ENCODE results near the gene RPL18A.
"Not testable (repeated sequence)": the region's sequence is repeated elsewhere in the genome, so short reads cannot be mapped to it uniquely, and the experiment has no call there.

Gene RPL18A

DNA sequence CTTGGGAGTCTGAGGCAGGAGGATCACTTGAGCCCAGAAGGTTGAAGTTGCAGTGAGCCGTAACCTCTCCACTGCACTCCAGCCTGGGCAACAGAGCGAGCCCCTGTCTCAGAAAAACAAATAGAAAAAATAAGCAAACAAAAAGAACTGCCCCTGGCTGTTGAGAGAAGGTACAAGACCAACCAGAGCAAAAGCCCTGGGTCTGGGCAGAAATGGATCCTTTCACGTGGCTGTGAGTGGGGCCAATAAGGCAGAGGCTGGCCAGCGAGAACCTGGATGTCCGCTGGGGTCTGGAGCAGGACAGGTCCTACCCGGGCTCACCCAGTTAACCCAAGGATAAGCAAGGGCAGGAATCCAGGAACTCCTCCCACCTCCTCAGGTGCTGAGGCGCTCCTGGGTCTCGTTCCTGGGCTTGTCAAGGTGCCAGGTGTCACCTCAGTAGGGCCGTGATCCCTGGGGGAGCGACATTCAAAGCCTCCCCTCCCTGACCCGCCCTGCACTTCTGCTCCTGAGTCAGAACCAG, 7.3 kb downstream of the RPL18A start:
- no peak for DNase-seq

DNA sequence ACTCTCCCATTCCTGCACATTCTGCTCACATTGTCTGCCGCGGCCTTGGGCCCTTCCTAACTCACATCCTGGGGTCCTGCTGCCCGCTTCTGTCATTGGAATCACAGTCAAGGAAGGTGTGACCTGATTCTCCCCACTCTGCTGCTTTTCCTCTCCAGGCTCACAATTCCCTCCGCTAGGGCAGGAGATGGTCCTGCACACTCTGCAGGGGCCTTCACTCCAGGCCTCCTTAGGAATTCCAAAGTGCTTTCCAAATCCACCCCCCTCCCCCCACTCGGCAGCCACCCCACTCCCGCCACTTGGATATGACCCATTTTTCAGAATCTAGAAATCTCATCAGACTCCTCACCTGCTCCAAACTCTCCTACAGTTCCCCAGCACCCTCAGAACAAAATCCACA, 9.0 kb downstream of the RPL18A start:
- DNase-seq = no peak

DNA sequence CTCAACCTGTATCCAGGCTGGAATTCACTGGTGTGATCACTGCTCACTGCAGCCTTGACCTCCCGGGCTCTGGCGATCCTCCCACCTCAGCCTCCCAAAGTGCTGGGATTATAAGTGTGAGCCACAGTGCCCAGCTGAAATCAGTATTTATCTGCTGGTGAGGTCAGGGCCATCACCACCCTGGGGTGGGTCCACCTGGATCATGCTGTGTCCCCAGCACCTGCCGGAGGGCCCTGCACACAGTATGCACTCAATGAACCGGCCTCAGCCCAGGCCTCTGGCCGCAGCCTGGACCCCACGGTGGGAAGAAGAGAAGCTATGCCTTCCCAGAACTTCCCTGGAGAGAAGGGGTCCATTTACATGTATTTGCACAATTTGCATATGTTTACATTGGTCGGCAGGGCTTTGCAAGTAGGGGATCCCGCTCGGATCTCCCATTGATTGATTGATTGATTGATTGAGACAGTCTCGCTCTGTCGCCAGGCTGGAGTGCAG, 9.5 kb downstream of the RPL18A start:
- no peak for DNase-seq

DNA sequence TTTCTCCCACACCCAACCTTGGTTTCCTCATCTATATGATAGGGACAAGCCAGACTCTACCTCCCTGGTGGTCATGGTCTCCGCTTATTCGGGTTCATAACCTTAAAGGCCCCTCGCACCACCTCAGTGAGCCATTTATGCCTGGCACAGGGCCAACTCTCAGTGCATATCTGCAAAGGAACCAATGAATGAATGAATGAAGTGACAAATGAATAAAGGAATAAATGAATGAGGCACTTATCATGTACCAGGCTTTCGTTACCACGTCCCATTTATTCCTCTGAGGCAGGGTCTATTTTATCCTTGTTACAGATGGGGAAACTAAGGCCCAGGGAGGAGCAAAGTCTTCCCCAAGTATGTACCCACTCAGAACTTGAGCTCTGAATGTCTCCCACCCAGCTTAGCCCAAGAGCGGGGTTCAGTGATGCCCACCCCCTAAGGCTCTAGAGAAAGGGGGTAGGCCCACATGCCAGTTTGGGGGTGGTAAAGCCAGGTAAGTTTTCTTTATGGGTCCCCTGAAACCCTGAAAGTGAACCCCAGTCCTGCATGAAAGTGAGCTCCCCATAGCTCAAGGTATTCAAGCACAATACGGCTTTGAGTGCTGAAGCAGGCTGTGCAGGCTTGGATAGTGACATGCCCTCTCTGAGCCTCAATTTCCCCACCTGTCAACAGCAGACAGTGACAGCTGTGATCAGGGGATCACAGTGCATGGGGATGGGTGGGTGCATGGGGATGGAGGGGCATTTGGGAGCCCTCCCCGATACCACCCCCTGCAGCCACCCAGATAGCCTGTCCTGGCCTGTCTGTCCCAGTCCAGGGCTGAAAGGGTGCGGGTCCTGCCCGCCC, 11.5 kb downstream of the RPL18A start:
- no peak for DNase-seq

- DNase-seq = no peak
Observed at GRCh38 chr19:17871878-17872250, 12.2 kb downstream of the RPL18A start, which contains the start of gene SLC5A5. SLC5A5 (plus strand) TSS chr19:17871945; CDS start chr19:17872320, 375 bp downstream.

GRCh38 chr19:17872251-17873001, 12.7 kb downstream of the RPL18A start:
- DNase-seq = no peak

DNA sequence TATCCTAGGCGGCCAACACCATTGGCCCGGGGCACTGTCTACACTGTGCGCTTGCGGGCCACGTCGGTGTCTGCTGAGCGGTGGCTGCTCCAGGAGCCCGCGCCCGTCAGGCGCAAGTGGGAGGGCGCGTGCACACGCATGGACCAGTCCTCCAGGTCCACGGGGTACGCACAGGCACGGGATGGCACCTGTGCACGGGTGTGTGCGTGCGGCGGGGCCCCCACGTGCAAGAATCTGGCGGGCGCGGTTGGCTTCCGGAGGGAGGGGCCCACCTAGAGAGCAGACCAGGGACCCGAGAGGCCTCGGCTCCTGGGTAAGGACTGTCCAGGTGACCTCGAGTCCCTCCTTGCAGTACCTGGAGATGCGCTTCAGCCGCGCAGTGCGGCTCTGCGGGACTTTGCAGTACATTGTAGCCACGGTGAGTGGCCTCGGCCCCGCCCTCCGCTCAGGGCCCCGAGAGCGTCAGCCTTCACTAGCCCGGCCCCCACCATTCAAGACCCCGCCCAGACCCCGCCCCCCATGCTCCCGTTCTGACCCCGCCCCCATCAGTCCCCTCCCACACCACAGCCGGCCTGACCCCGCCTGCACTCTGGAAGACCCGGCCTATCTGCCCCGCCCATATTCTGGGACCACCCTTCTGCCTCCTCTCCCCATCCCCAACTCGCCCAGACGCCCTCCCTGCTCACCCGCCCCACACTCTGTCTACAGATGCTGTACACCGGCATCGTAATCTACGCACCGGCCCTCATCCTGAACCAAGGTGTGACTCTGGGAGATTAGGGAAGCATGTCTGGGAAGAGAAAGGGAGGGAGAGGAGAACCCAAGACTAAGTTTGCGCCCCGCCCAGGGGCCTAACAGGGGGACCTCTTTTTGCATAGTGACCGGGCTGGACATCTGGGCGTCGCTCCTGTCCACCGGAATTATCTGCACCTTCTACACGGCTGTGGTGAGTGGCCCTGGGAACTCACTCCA, 14.4 kb downstream of the RPL18A start:
- no peak for DNase-seq

DNA sequence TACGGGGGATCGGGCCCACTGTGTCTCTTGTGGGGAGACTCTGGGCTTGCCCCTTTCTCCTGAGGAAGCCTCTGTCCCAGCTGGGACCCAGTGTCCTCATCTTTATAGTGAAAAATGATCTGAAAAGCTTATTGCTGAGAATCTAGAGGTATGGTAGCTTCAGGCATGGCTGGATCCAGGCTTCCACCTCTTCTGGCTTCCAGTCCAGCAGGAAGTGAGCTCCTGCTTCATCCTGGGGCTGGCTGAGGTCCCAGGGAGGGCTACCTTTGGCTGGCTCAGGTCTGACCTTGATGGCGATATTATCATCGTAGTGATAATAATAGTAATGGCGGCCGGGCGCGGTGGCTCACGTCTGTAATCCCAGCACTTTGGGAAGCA, 15.0 kb downstream of the RPL18A start:
- no peak for DNase-seq

DNA sequence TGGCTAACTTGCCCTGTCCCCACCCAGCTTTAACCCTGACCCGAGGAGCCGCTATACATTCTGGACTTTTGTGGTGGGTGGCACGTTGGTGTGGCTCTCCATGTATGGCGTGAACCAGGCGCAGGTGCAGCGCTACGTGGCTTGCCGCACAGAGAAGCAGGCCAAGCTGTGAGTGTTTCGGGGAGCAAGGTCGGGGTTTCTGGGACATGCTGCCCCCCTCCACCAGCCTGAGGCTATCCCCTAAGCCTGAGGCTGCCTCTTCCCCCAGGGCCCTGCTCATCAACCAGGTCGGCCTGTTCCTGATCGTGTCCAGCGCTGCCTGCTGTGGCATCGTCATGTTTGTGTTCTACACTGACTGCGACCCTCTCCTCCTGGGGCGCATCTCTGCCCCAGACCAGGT, 18.0 kb downstream of the RPL18A start:
- no peak for DNase-seq

DNA sequence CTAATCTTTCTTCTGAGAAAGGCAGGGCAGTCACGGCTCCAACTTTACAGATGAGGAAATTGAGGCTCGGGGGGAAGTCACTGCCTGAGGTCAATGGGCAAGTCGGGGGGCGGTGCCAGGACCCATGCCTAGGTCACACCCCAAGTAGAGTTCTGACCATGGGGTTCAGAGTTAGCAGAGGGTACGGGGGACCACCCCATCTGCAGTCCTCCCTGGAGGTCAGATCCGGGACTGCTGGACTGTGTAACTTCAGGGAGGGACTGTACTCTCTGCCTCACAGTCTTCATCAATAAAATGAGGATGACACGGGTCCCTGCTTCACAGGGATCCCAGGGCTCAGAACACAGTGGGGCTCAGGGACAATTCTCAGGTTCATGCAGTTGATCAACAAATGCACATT, 19.8 kb downstream of the RPL18A start:
- no peak for DNase-seq

DNA sequence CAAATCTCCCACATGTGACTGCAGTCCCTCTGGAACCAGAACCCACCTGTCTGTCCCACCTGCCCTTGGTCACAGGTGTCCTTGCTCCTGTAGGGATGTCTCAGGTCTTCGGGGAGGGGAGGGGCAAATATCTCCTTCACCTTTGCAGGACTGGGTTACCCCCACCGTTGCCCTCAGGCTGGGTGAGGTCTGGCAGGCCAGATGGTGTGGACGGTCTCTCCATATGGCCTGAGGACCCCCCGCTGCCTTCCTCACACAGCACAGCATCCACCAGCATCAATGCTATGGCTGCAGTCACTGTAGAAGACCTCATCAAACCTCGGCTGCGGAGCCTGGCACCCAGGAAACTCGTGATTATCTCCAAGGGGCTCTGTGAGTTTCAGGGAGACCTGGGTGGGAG, 22.0 kb downstream of the RPL18A start:
- no peak for DNase-seq

- DNase-seq = no peak
Observed at GRCh38 chr19:17883627-17884410, 24.1 kb downstream of the RPL18A start.

DNA sequence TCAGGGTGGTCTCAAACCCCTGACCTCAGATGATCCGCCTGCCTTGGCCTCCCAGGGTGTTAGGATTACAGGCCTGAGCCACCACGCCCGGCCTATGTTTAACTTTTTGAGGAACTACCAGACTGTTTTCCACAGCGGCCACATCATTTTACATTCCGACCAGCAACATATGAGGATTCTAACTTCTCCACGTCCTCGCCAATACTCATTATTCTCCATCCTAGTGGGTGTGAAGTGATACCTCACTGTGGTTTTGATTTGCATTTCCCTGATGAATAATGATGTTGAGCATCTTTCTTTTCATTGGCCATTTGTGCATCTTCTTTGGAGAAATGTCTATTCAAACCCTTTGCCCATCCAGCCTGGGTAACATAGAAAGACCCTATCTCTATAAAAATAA, 26.8 kb downstream of the RPL18A start:
- no peak for DNase-seq

- DNase-seq = not testable (repeated sequence)
Observed at GRCh38 chr19:17887221-17887620, 27.5 kb downstream of the RPL18A start.

DNA sequence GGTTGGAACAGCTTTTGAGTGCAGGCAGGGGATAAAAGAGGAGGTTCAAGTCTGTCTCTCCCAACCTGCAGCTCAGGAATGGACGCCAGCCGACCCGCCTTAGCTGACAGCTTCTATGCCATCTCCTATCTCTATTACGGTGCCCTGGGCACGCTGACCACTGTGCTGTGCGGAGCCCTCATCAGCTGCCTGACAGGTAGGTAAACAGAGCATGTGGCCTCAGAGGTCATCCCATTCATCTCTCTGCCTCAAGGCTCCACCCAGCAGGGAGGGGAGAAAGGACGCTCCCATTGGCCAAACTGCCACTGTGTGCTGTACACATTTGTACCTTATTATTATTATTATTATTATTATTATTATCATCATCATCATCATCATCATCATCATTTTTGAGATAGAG, 28.6 kb downstream of the RPL18A start:
- DNase-seq = no peak

DNA sequence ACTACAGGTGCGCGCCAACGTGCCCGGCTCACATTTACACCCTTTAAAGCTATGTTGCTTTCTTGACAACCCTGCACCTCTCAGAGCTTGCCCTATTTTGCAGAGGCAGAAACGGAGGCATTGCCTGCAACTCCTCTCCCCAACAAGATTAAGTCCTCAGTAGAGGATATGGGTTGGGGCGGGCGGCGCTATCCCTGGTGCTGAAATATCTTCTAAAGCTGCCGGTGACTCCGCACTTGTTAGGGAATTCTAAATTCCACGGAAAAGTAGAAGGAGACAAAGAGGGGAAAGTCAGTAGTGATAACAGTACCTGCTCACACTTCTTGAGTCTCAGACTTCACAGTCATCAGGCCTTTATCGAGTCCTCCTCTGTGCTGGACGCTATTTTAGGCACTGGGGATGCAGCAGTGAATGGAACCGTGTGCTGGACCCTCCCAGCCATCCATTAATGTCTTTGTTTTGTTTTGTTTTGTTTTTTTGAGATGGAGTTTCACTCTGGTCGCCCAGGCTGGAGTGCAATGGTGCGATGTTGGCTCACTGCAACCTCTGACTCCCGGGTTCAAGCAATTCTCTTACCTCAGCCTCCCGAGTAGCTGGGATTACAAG, 30.0 kb downstream of the RPL18A start:
- peak; percentile 37 for DNase-seq

GRCh38 chr19:17893766-17894165, 34.1 kb downstream of the RPL18A start:
- no peak for DNase-seq

DNA sequence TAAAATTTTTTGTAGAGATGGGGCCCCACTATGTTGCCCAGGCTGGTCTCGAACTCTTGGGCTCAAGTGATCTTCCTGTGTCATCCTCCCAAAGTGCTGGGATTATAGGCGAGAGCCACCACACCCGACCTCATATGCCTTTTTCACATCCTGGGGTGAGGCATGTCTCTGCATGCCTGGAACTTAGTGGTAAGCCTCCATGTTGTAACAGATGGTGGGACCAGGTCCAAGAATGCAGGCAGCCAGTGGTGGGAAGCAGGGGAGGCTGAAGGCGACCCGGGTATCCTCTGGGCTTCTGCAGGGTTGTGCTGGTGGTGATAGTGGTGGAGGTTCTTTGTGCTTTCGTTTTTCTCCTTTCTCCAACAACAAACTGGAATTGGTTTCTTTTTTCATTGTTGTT, 43.0 kb downstream of the RPL18A start:
- DNase-seq = peak; percentile 70

- no peak for DNase-seq
Observed at GRCh38 chr19:17908244-17908643, 48.5 kb downstream of the RPL18A start.

DNA sequence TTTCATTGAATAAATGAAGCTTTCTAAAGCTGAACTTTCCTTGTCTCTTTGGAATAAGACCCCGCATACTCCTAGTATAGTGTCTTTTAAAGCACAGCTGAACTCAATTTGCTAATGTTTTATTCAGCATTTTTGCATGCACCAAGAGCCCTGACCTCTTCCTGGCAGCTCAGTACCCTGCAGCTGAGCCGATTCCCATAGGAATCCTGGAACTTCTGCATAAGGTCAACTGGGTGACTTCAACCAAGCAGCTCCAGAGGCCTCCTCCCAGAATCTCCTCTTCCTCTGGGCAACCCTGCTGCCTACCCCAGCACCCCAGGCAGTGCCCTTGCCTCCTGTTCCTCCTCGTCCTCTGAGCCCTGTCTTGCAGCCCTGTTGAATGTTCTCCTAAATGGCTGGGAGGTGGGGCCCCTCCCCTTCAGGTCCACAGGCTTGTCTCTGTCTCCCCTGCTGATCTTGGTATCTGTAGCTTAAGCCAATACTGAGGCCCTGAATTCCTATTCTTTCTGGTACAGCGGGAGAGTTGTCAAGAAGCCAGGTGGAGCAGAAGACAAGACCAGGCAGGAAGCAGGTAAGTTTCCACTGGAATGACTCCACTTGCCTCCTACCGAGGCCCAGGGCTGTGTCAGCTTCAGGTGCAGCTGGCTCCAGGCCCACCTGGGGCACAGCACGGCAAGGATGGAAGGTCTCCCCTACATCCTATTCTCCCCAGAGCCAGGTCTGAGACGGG, 49.5 kb downstream of the RPL18A start:
- DNase-seq = no peak

Measured in fibroblast of skin of abdomen (primary cell).